Astrocyte (in vitro differentiated cells and primary cell): Measurements from ENCODE around the gene CCL15. TPM values are rescaled to one million over a fixed set of nuclear protein-coding genes. Genes with fewer than 3 reads are reported as not detected.

Source experiments
- DNase-seq: peaks from one replicate; pipeline ENCODE4 v3.0.0-alpha.2; 2010; ENCODE audit warnings: low read depth
- FAIRE-seq: peaks from 2 replicates; lab custom pipeline; 2011; peaks lifted over from hg19 to GRCh38; lab: Jason Lieb, UNC
- H2AFZ ChIP-seq: 2 replicates; pipeline ENCODE4 v1.6.0; 2012; ENCODE audit warnings: low read depth, low read length, inconsistent platforms
- H3K27ac ChIP-seq: 2 replicates; pipeline ENCODE4 v1.5.1; 2011; ENCODE audit warnings: low read depth, low read length, inconsistent platforms
- H3K27me3 ChIP-seq: 2 replicates; pipeline ENCODE4 v1.6.0; 2011; ENCODE audit warnings: low read length, inconsistent platforms; ENCODE audit not compliant: insufficient read depth
- H3K36me3 ChIP-seq: 2 replicates; pipeline ENCODE4 v1.5.1; 2011; ENCODE audit warnings: low read length, inconsistent platforms; ENCODE audit not compliant: insufficient read depth
- H3K4me1 ChIP-seq: 2 replicates; pipeline ENCODE4 v1.5.1; 2011; ENCODE audit warnings: low read length, inconsistent platforms; ENCODE audit not compliant: insufficient read depth
- H3K4me2 ChIP-seq: 2 replicates; pipeline ENCODE4 v1.6.0; 2012; ENCODE audit warnings: low read length, inconsistent platforms
- H3K4me3 ChIP-seq: 2 replicates; pipeline ENCODE4 v1.5.1; 2011; ENCODE audit warnings: low read depth, mild to moderate bottlenecking, low read length, inconsistent platforms; ENCODE audit not compliant: insufficient read depth
- H3K79me2 ChIP-seq: 2 replicates; pipeline ENCODE4 v1.6.0; 2012; ENCODE audit warnings: mild to moderate bottlenecking, low read length, inconsistent platforms; ENCODE audit not compliant: insufficient read depth
- H3K9ac ChIP-seq: 2 replicates; pipeline ENCODE4 v1.6.0; 2012; ENCODE audit warnings: mild to moderate bottlenecking, low read length, inconsistent platforms
- H3K9me3 ChIP-seq: 2 replicates; pipeline ENCODE4 v1.5.1; 2012; ENCODE audit warnings: low read depth, mild to moderate bottlenecking, low read length, inconsistent platforms; ENCODE audit not compliant: insufficient read depth
- H4K20me1 ChIP-seq: 2 replicates; pipeline ENCODE4 v1.6.0; 2012; ENCODE audit warnings: low read length, inconsistent platforms; ENCODE audit not compliant: insufficient read depth
- H3K27ac Mint-ChIP-seq: one replicate; pipeline ENCODE4 v1.8.0; 2021; ENCODE audit warnings: mild to moderate bottlenecking, mixed read lengths; ENCODE audit not compliant: unreplicated experiment
- H3K27me3 Mint-ChIP-seq: one replicate; pipeline ENCODE4 v1.8.0; 2021; ENCODE audit warnings: low read depth, mixed read lengths; ENCODE audit not compliant: unreplicated experiment
- H3K36me3 Mint-ChIP-seq: one replicate; pipeline ENCODE4 v1.8.0; 2021; ENCODE audit warnings: low read depth, mixed read lengths; ENCODE audit not compliant: unreplicated experiment
- H3K4me1 Mint-ChIP-seq: one replicate; pipeline ENCODE4 v1.8.0; 2021; ENCODE audit warnings: low read depth, mixed read lengths; ENCODE audit not compliant: unreplicated experiment
- H3K4me3 Mint-ChIP-seq: one replicate; pipeline ENCODE4 v1.8.0; 2021; ENCODE audit warnings: mild to moderate bottlenecking, moderate library complexity, mixed read lengths; ENCODE audit not compliant: unreplicated experiment
- H3K9me3 Mint-ChIP-seq: one replicate; pipeline ENCODE4 v1.8.0; 2021; ENCODE audit warnings: mild to moderate bottlenecking, mixed read lengths; ENCODE audit not compliant: unreplicated experiment
- EZH2 ChIP-seq: IDR thresholded peaks from 2 replicates; pipeline ENCODE4 v1.6.1; 2012; ENCODE audit warnings: mild to moderate bottlenecking, low read length, inconsistent platforms; ENCODE audit not compliant: insufficient read depth
- total RNA-seq: library from RNA; stranded (reverse); gene quantifications from 2 replicates; pipeline ENCODE4 v1.2.1, GENCODE V29; 2021
- TF ChIP-seq, protein P1 (sequence below): IDR thresholded peaks from 2 replicates; pipeline ENCODE4 v1.5.1; 2011; ENCODE audit warnings: low read depth, mild to moderate bottlenecking, inconsistent platforms, low read length, moderate library complexity; ENCODE audit not compliant: insufficient read depth

Gene CCL15
- total RNA-seq, 1 donor from 2014 or later, result not detected

DNA sequence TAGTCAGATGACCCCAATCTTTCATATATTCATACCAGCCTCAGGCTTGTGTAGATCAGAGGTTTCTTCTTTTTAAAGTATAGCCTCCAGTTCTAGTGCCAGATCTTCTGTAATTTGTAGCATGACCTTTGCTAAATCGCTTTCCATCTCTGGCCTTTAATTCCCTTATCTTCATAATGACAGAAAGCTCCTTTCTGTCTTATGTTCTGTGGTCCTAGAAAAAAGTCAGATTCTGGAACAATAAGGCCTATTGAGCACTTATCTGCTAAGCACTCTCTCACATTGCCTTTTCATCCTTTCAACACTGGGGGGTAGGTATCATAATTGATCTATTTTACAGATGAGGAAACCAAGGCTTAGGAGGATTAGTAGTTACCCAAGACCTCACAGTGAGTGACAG lies 29.3 kb downstream of the CCL15 start:
- Histone ChIP-seq H3K4me2 (no peak overlapping the region), H3K9ac (no peak overlapping the region), H3K27me3 (peaks cover 3% of the 10 kb centered on the region), H3K27ac (no peak overlapping the region), H3K36me3 (no peaks in the 10 kb centered on the region), H2AFZ (no peak overlapping the region), H3K4me3 (no peak overlapping the region), H4K20me1 (no peaks in the 10 kb centered on the region), H3K79me2 (no peaks in the 10 kb centered on the region), H3K9me3 (no peaks in the 10 kb centered on the region), H3K4me1 (no peaks in the 10 kb centered on the region)
- H3K4me3 Mint-ChIP-seq, result no peak overlapping the region
- no peak overlapping the region for H3K27ac Mint-ChIP-seq
- no peaks in the 10 kb centered on the region for H3K9me3 Mint-ChIP-seq
- no peak for TF ChIP-seq EZH2
- TF ChIP-seq, protein P1, sequence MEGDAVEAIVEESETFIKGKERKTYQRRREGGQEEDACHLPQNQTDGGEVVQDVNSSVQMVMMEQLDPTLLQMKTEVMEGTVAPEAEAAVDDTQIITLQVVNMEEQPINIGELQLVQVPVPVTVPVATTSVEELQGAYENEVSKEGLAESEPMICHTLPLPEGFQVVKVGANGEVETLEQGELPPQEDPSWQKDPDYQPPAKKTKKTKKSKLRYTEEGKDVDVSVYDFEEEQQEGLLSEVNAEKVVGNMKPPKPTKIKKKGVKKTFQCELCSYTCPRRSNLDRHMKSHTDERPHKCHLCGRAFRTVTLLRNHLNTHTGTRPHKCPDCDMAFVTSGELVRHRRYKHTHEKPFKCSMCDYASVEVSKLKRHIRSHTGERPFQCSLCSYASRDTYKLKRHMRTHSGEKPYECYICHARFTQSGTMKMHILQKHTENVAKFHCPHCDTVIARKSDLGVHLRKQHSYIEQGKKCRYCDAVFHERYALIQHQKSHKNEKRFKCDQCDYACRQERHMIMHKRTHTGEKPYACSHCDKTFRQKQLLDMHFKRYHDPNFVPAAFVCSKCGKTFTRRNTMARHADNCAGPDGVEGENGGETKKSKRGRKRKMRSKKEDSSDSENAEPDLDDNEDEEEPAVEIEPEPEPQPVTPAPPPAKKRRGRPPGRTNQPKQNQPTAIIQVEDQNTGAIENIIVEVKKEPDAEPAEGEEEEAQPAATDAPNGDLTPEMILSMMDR, result no peak
- H3K27me3 Mint-ChIP-seq, result peaks cover 10% of the 10 kb centered on the region
- FAIRE-seq (no peak), DNase-seq (no peak)
- peaks cover 8% of the 10 kb centered on the region for H3K4me1 Mint-ChIP-seq
- H3K36me3 Mint-ChIP-seq, result no peaks in the 10 kb centered on the region

DNA sequence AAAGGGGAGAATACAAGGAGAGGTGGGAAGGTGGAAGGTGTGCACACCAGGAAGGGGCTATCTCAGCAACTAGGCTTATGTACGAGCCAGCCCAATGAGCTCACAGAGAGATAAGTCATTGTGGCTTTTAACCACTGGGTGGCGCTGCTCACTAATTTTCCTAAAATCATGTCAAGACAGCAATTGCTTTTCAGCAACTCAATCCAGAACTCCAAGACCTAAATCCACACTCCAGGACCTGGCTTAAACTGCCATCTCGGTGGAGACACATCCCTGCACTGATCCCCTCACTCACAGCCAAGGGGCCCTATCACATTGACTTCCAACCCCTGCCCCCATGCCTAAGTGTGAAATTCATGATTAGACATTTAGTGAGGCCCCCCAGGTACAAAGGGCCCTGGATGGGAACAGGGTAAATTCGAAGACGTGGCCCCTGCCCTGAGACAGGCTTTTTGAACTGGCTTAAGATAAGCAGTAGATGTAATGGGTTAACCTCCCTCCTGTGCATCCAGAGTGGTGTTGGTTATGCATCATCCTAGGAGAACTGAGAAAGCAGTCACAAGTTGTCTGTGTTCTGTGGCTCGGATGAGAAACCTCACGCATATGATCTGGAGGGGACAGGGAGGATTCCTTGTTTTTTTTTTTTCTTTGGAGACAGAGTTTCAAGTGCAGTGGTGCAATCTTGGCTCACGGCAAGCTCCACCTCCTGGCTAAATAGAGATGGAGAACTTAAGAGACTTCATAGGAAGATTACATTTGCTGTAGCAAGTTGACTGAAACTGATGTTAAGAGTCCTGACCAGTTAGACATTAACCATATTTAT lies 31.6 kb downstream of the CCL15 start:
- Histone ChIP-seq H3K4me3 (no peak overlapping the region), H3K79me2 (no peaks in the 10 kb centered on the region), H2AFZ (no peak overlapping the region), H3K36me3 (no peaks in the 10 kb centered on the region), H3K4me2 (no peak overlapping the region), H4K20me1 (no peaks in the 10 kb centered on the region), H3K27me3 (peaks cover 3% of the 10 kb centered on the region), H3K4me1 (no peaks in the 10 kb centered on the region), H3K9me3 (no peaks in the 10 kb centered on the region), H3K27ac (no peak overlapping the region), H3K9ac (no peak overlapping the region)
- peak; percentile 34 for DNase-seq
- TF ChIP-seq, protein P1, result peak; percentile 86
- TF ChIP-seq EZH2, result no peak
- Mint-ChIP-seq H3K4me1 (peaks cover 8% of the 10 kb centered on the region), H3K4me3 (no peak overlapping the region), H3K36me3 (no peaks in the 10 kb centered on the region), H3K9me3 (no peaks in the 10 kb centered on the region), H3K27ac (no peak overlapping the region), H3K27me3 (peaks cover 10% of the 10 kb centered on the region)
- FAIRE-seq, result no peak

DNA sequence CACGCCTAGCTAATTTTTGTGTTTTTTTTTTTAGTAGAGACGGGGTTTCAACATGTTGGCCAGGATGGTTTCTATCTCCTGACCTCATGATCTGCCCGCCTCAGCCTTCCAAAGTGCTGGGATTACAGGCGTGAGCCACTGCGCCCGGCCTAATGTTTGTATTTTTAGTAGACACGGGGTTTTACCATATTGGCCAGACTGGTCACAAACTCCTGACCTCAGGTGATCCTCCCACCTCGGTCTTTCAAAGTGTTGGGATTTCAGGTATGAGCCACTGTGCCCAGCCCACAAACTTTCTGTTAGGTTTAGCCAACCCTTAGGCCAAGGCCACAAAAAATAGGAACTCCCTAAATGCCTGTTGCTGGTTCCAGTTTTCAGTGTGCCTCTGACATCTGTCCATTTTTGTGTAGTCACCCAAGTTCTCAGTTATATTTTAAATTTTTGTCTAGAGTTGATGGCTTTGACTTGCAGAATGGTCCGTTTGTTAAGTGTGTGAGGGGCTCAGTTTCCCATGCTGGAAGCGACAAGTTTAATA lies 32.8 kb downstream of the CCL15 start:
- H3K4me2 ChIP-seq, result no peak overlapping the region
- Mint-ChIP-seq H3K9me3 (no peaks in the 10 kb centered on the region), H3K36me3 (no peaks in the 10 kb centered on the region), H3K4me1 (peaks cover 2% of the 10 kb centered on the region), H3K27ac (no peak overlapping the region), H3K27me3 (peaks cover 12% of the 10 kb centered on the region), H3K4me3 (no peak overlapping the region)
- H3K9me3 ChIP-seq, result no peaks in the 10 kb centered on the region
- no peaks in the 10 kb centered on the region for H4K20me1 ChIP-seq
- TF ChIP-seq EZH2, result no peak
- TF ChIP-seq, protein P1, result no peak
- DNase-seq, result no peak
- no peak overlapping the region for H3K9ac ChIP-seq
- FAIRE-seq, result no peak
- no peaks in the 10 kb centered on the region for H3K79me2 ChIP-seq
- H2AFZ ChIP-seq, result no peak overlapping the region
- no peaks in the 10 kb centered on the region for H3K4me1 ChIP-seq
- no peak overlapping the region for H3K4me3 ChIP-seq
- H3K27ac ChIP-seq, result no peak overlapping the region
- no peaks in the 10 kb centered on the region for H3K36me3 ChIP-seq
- H3K27me3 ChIP-seq, result peaks cover 3% of the 10 kb centered on the region
